Ishikawa (cell line): ENCODE results near the gene AADACL4.

Source experiments
- CEBPB ChIP-seq: IDR thresholded peaks from 2 replicates; pipeline ENCODE4 v1.6.1; 2012
- CREB1 ChIP-seq: IDR thresholded peaks from 2 replicates; pipeline ENCODE4 v1.6.1; 2012; ENCODE audit warnings: low read depth
- EGR1 ChIP-seq: IDR thresholded peaks from 2 replicates; pipeline ENCODE4 v1.6.1; 2012
- EP300 ChIP-seq: IDR thresholded peaks from 2 replicates; pipeline ENCODE4 v1.6.1; 2012; ENCODE audit warnings: borderline replicate concordance
- FOXM1 ChIP-seq: IDR thresholded peaks from 2 replicates; pipeline ENCODE4 v1.6.1; 2012; ENCODE audit warnings: low read depth, borderline replicate concordance
- NFIC ChIP-seq: IDR thresholded peaks from 2 replicates; pipeline ENCODE4 v1.6.1; 2012
- RAD21 ChIP-seq: IDR thresholded peaks from 2 replicates; pipeline ENCODE4 v1.6.1; 2012; ENCODE audit warnings: low read depth
- REST ChIP-seq: IDR thresholded peaks from 2 replicates; pipeline ENCODE4 v1.6.1; 2012; ENCODE audit warnings: low read depth, mild to moderate bottlenecking
- TAF1 ChIP-seq: IDR thresholded peaks from 2 replicates; pipeline ENCODE4 v1.6.1; 2012; ENCODE audit warnings: low read depth, mild to moderate bottlenecking
- TCF12 ChIP-seq: IDR thresholded peaks from 2 replicates; pipeline ENCODE4 v1.6.1; 2012; ENCODE audit warnings: low read depth
- TEAD4 ChIP-seq: IDR thresholded peaks from 2 replicates; pipeline ENCODE4 v1.6.1; 2012
- USF1 ChIP-seq: IDR thresholded peaks from 2 replicates; pipeline ENCODE4 v1.6.1; 2012
- YY1 ChIP-seq: IDR thresholded peaks from 2 replicates; pipeline ENCODE4 v1.6.1; 2012; ENCODE audit warnings: low read depth
- ZBTB7A ChIP-seq: IDR thresholded peaks from 2 replicates; pipeline ENCODE4 v1.6.1; 2012; ENCODE audit warnings: low read depth
- TF ChIP-seq, protein P1 (sequence below): IDR thresholded peaks from 2 replicates; pipeline ENCODE4 v1.6.1; 2012

The AADACL4 gene

DNA sequence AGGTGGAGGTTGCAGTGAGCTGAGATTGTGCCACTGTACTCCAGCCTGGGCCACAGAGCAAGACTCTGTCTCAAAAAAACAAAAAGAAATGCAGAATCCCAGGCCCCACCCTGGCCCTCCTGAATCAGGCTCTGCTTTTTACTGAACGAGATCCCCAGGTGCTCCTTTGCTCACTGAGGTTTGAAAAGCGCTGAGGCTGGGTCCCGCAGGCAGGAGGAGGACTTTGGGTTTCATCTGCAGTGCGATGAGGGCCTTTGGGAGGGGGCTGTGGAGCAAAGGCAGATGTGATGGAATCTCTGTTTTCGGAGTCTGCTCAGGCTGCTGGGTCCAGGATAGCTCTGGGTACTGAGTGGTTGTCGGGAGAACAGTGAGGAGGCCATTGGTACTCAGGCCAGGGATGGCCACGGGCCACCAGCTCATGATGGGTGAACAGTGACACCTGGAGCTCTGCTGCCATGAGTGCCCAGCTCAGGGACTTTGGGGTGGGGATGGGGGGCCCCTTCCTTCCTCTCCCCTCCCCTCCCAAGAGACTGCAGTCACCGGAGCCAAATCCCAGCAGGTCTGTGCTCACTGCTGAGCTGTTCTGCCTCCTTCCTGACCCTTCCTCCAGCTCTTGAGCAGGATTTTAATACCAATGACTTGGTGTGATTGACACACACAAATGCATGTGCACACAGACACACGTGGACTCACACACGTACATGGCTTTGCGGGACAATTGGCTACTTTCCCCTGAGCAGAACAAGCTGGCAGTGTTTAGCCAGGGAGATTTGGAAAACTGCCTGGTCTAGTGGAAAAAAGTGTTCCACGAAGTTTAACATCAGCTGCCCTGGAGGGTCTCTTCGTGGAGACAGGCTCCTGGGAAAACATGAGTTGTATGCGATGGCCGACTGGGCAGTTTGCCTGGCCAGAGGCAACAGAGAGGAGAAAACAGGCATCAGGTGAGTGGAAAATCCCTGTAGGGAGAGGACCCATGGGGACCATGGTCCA, 22.2 kb upstream of the AADACL4 start:
- TF ChIP-seq EGR1 = no peak
- TF ChIP-seq ZBTB7A = no peak
- TF ChIP-seq RAD21 = 0 out of 2 replicates have a peak, but pooled peaks have one; percentile 14
- TF ChIP-seq CREB1 = no peak
- no peak for TF ChIP-seq EP300

DNA sequence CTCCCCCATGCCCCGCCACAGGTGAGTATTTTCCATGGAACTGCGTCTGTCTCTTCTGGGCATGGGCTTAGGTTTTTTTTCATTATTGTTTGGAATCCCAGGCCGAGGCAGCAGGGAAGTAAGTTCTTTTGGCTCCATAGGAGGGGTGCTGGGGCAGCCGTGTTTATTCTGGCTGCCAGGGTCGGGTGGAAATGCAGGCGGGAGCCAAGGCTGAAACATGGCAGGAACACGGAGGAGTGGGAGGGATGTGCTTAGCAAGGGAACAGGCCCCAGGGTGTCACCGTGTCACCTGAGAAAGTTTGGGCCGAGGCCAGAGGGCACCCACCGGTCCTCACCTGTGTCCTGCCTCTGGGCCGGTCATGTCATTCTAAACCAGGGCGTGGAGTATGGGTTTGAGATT, 21.4 kb upstream of the AADACL4 start:
- TF ChIP-seq FOXM1 (no peak), EP300 (peak; percentile 27; the same call in 1 of the 2 replicates), NFIC (peak; percentile 67)

GRCh38 chr1:12625276-12625675, 18.6 kb upstream of the AADACL4 start:
- no peak for TF ChIP-seq TEAD4
- TF ChIP-seq CREB1 = no peak
- TF ChIP-seq REST = no peak
- TF ChIP-seq TAF1 = no peak
- no peak for TF ChIP-seq TCF12
- no peak for TF ChIP-seq NFIC
- no peak for TF ChIP-seq FOXM1
- TF ChIP-seq, protein P1, sequence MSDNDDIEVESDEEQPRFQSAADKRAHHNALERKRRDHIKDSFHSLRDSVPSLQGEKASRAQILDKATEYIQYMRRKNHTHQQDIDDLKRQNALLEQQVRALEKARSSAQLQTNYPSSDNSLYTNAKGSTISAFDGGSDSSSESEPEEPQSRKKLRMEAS = no peak
- TF ChIP-seq EGR1 = no peak
- TF ChIP-seq YY1 = no peak
- no peak for TF ChIP-seq ZBTB7A
- no peak for TF ChIP-seq RAD21
- no peak for TF ChIP-seq CEBPB
- no peak for TF ChIP-seq EP300

DNA sequence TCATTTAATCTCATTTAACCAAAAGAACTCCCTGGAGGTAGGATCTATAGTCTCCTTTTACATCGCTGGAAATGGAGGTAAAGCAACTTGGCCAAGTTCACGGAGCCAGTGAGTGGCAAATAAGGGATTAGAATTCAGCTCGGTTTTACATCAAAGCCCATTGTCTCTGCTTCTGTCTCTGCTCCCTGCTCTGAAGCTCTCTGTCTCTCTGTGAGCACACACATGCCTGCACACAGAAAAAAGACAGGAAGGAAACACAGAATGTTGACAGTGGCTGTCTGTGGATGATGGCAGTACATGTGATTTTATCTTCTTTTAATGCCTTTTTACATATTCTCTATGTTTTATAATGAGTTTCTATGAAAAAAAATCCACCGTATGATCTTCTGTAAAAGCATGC, 17.0 kb upstream of the AADACL4 start:
- TF ChIP-seq NFIC = no peak
- TF ChIP-seq REST = no peak
- TF ChIP-seq, protein P1 = no peak
- TF ChIP-seq CREB1 = no peak

DNA sequence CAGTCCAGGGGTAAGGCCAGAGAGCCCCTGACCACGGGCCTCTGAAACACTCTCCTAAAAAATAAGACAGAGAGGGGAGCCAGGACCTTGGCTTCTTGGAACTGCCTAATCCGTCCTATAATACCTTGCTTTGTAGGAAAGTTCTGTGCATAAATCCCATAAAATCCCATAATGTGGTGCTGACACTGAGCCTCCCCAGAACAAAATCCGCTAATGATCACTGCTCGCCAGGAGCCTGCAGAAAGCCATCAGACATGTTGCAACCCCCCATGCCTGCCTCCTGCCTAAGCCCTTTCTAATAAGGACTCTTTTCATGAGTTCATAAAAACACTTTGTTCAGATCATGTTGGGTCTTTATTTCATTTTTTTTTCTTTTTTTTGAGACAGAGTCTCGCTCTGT, 16.6 kb upstream of the AADACL4 start:
- no peak for TF ChIP-seq CEBPB
- TF ChIP-seq TEAD4 = no peak
- no peak for TF ChIP-seq TCF12
- no peak for TF ChIP-seq NFIC
- no peak for TF ChIP-seq CREB1
- TF ChIP-seq, protein P1 = no peak
- TF ChIP-seq USF1 = no peak
- no peak for TF ChIP-seq RAD21
- TF ChIP-seq YY1 = no peak
- TF ChIP-seq FOXM1 = no peak
- no peak for TF ChIP-seq REST
- no peak for TF ChIP-seq EP300
- TF ChIP-seq TAF1 = no peak
- TF ChIP-seq ZBTB7A = no peak
- TF ChIP-seq EGR1 = no peak
